GM19468 (cell line): ENCODE measurements around the gene CELA3B.
"Not testable (repeated sequence)": the region's sequence is repeated elsewhere in the genome, so short reads cannot be mapped to it uniquely, and the experiment has no call there.

Source experiments
- ATAC-seq: cut with Tn5 transposase; IDR thresholded peaks from one replicate; pipeline ENCODE4 v1.9.1; 2021; ENCODE audit warnings: mild to moderate bottlenecking, moderate library complexity, moderate number of reproducible peaks; ENCODE audit not compliant: unreplicated experiment; ENCODE audit errors: extremely low read depth

Gene CELA3B

DNA sequence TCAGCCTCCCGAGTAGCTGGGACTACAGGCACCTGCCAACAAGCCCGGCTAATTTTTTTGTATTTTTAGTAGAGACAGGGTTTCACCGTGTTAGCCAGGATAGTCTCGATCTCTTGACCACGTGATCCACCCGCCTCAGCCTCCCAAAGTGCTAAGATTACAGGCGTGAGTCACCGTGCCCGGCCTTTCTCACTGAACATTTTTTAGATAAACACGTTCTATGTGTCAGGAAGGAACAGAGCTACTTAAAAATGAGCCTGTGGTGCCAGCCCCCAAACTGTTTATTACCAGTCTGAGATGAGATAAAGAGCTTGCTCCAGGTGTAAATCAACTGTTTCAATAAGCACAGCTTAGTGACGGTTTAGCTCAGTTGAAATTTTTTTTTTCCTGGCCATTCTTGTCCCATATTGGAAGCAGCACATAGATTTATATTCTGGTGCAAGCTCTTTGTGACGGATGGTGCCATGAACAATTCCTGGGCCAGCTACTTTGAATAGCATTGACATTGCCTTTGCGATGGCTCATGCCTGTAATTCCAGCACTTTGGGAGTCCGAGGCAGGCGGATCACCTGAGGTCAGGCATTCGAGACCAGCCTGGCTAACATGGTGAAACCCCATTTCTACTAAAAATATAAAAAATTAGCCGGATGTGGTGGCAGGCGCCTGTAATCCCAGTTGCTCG, 33.7 kb upstream of the CELA3B start:
- ATAC-seq = not testable (repeated sequence)

DNA sequence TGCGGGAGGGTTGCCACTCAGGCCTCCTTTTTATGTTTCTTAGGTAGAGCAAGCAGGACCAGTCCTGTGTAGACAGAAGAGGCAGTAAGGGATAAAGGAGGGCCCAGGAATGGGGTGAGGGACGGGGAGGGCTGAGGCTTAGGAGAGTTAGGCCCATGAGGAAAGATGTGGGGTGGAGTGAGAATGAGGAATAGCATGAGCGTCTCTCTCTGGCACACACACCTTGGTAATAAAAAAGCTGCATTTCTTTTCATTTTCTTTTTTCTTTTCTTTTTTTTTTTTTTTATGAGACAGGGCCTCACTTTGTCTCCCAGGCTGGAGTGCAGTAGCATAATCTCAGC, 32.1 kb upstream of the CELA3B start:
- ATAC-seq = no peak

DNA sequence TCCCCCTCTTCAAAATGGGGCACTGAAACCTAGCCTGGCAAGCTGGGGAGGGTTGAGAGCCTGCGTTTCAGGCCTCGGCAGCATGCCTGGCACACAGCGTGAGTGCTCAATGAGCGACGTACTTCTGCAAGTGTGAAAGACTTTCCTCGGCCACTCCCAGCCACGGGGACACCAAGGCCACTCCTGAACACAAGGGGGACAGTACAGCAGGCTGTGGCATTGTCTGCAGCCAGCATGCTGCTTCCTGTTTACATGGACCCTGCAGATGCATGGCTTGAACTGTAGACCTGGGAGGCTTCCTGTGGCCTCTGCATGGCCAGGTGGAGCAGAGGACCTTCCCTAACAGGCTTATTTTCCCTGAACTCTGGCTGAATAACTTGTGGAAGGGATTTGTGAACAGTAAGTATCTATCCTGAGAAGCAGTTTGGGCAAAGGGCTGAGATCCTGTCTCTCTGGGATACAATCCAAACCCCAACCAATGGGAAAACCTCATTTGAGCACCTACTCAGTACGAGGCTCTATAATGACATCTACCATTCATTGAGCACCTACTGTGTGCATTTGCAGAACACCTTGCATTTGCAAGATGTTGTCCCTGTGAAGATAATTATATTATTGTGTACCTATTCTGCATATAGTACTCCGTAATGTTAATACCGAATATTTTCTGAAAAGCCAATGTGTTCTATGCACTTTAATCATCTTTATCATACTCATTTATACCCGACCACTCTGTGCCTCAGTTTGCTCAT, 29.8 kb upstream of the CELA3B start:
- ATAC-seq = no peak

DNA sequence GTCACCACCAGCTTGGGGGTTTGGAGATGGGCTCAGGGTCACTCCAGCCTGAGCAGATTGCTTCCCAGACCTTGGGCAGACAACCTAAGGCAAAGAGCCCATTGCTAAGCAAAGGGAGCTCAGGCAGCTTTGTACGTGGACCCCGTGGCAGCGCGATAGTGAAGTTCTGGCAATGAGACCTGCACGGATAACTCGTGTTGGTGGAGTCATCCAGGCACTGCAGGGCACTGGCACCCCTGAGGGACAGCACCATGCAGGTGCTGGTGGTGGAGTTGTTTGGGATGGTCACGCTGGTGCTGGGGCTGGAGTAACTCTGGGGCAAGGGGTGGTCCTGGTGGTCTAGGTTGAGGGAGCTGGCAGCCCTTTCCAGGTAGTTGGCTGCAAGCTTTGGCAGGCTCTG, 26.1 kb upstream of the CELA3B start:
- no peak for ATAC-seq

DNA sequence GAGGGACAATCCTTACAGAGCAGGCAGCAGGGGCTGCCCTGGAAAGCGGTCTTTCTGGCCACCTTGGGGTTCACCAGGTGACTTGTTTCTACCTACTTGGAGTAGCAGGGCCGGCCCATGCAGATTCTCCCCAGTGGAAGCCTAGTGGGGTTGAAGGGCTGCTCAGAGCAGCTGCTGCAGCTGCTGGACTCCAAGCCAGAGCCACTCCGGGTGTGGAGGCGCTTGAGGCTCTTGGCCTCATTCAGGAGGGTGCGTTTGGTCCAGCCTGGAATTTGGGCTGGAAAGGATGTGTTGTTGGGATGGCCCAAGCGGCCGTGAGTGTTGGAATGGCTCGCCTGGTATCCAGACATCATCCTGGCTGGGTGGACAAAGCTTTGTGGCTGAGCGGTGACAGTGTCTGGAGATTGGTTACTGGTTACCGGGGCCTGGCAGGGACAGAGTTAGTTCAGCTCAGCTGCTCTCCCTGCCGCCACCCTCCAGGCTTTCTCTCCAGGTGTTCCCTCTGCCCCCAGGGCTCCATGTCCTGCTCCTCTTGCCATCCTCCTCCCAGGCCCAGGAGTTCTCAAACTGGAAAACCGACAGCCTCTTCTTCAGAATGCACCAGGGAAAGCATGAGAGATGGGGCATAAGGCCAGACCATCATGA, 25.5 kb upstream of the CELA3B start:
- no peak for ATAC-seq

DNA sequence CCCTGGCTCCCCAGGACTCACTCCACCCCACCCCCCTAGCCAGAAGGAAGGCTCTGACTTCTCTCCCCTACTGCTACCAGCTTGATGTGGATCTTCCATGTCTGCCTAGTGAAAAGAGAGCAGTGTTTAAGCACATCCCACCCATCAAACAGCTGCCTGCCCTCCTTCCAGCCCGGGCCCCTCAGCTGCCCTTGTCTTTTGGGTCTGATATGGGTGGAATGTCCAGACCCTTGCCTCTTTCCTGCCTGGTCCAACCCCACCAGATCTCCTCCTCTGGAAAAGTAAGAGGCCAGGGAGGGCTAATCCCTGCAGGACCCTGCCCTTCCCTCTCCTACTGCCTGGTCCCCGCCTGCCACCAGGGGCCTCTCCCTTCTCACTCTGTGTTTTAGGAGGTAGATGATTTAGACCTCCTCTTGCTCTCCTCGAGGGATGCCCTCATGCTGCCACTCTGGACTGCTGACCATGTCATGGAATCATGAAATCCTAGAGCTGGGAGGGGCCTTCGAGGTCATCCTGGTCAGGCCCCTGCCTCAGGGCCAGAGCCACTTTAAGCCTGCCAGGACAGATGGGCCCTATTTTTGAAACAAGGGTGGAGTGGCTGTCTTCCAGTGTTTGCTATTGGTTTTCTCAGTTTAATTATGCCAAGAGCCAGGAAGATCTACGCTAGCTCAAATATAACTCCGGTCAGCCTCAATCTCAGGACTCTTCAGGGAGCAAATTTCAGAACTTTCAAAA, 23.9 kb upstream of the CELA3B start:
- no peak for ATAC-seq

DNA sequence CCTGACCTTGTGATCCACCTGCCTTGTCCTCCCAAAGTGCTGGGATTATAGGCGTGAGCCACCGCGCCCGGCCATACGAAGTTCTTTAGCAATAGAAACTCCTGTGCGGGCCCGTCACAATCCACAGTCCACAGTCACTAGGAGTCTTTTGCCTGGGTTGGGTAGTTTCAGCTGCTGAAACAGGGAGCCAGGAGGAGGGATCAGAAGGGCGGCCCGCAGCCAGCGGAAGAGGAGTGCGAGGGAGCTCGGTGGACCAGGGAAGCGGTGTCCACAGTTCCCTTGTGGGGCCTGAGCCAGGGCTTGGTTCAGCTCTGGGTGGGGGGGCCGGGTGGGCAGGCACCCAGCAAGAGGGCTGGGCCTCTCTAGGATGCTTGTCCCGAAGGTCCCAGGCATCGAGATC, 21.8 kb upstream of the CELA3B start:
- ATAC-seq = no peak

DNA sequence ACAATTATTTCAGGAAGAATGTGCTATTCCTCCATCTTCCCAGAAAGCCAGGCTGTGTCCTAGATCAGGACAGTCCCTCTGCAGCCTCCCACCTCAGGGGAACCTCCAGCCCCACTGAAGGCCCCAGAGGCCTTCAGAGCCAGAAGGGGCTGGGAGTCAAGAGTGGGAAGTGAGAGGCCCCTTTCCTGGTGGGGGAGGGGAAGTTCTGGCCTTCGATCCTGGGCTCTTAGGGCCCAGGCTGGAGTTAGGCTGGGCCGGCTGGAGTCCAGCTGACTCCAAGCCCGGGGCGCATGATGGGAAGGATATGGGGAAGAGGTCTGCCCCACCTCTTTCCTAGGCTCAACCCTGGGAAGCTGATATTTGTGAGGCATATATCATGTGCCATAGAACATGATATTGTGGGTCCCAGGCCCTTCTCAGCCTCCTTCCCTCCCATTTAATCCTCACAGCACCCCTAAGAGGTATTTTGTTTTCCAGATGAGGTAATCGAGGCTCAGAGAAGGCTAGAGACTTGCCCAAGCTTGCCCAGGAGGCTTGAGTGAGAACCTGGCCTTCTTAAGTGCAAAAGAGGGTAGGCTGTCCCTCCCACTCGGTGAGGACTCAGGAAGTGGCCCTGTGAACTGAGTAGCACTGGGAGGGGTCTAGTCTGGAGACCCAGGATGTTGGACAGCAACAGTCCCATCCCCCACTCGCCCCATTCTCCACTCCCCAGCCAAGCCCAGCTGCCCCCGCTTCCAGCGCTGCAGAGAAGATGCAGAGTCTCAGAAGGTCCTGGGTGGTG, 21.1 kb upstream of the CELA3B start:
- no peak for ATAC-seq

DNA sequence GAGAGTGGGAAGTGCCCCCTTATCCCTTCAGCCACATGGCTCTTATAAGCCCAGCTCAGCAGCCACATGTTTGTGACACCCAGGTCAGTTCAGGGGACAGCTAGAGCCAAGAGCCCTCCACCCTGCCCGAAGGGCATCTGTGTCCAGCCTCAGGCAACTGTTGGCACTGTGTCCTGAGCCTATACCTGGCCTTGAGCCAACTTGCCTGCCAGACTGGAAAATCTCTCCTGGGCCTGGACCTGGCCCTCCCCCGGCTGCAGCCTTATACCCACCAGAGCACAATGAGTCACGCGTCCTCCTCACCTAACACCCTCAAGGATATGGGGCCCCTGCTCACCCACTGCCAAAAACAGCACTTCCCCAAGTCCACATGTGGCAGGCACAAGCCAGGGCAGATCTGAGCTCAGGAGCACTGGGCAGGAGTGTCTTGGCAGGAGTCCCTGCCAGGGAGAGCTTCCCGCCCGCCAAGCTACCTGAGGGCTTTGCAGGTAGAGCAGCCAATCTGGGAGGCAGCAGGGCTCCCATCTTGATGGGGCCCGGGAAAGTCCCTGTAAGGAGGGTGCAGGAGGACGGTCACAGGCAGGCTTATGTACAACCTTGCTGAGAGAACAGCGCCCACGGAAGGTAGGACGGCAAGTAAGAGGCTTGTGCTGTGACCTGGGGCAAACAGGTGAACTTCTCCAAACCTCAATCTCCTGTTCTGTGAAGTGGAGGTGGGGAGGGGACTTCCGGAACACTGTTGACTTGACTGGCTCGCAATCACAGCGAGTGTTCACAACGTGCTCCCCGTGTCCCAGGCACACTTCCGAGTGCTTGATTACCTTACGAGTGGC, 19.9 kb upstream of the CELA3B start:
- ATAC-seq = no peak

DNA sequence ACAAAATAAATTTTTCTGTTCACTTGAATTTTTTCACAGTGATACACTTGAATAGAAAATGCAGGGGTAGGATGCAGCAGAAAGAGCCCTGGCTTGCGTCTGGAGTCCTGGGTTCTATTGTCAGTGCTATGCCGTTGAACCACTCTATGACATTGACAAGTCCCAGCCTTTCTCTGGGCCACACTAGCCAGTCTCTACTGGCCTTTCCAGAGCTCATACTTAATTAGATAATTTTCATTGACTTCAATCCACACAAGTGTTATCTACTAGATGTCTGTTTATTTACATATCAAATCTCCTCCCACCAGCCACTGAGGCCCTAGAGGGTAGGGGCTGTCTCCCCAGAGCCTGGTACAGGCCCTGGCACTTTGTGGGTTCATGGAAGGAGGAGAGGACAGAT, 15.5 kb upstream of the CELA3B start:
- ATAC-seq = no peak

DNA sequence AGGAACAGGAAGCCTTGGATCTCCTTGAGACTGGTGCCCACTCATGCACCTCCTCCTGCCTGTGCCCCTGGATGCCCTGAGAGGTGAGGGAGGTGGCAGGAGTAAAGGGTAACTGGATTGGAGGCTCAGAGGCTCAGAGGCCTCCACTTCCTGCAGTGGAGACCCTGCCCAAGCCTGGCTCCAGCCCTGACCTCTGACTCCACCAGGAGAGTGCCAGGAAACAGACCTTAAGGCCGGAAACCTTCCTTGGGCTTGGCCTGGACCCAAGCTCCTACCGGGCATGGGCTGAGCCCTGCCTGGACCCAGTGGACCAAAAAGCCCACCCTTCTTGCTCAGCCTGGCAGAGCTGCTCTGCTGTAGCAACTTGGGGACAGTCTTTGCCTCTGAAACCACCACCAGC, 15.0 kb upstream of the CELA3B start:
- no peak for ATAC-seq

DNA sequence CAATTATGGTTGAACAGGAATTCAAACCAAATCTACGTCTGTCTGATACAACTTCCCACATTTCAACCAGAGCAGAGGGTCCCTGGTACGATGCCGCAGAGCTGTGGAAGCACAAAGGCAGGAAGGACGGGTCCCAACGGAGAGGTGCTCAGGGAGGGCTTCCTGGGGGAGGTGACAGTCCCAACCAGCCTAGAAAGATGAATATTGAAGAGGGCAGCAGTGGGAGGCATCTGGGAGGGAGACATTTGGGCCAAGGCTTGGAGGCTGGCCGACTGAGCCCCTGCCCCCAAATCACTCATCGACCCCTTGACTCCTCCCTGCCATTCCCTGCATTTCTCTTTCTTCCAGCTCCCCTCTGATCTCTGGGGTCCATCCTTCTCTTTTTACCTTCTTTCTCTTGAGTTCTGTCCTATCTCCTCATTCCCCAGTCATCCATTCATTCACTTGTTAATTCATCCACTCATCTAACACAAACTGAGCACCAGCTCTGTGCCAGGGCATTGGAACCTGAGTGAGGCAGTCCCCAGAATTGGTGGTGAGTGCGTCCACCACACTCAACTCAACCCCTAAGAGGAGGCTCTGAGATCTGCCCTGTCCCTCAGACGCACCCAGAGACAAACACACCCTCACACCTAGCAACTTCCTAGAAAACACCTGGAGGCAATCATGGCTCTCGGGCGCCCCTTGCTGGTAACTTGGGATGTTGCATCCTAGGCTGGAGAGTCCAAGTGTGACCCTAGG, 13.2 kb upstream of the CELA3B start:
- ATAC-seq = no peak

DNA sequence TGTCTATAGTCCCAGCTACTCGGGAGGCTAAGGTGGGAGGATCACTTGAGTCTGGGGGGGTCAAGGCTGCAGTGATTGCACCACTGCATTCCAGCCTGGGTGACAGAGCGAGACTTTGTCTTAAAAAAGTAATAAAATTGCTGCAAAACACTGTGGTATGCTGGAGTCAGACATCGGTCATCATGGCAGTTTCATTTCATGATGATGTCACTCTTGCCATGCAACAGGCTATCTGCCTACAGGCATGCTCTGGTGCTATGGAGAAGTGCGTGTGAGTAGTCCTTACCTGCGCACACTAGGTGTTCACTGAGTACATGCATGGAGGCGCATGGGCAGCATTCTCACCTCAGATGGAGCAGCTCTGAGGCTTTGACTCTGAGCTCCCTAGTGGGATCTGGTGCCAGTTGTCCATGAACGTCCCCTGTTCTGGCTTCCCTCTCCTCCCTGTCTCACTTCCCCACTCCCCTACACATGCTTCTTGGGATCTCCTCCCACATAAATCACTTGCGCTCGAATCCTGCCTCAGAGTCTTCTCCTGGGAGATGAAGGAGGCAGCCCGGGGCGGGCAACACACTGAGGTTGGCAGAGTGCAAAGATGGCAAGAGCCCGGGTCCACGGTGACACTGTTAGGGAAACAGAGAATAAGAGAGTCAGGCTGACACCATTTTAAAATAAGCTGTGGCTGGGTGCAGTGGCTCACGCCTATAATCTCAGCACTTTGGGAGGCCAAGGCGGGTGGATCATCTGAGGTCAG, 10.4 kb upstream of the CELA3B start:
- no peak for ATAC-seq

DNA sequence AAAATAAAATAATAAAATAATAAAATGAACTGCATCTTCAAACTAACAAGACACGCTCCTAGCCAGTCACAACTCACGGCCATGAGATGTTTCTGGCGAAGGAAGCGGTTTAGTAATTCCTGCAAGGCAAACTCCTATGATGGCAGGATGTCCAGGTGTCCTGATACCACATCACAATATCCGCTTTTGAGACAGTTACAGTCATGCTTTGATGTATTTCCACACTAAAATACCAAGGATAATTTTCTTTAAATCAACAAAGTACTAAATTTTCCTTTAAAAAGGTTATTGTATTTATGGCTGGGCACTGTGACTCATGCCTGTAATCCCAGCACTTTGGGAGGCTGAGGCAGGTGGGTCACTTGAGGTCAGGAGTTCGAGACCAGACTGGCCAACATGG, 9.6 kb upstream of the CELA3B start:
- ATAC-seq = not testable (repeated sequence)

DNA sequence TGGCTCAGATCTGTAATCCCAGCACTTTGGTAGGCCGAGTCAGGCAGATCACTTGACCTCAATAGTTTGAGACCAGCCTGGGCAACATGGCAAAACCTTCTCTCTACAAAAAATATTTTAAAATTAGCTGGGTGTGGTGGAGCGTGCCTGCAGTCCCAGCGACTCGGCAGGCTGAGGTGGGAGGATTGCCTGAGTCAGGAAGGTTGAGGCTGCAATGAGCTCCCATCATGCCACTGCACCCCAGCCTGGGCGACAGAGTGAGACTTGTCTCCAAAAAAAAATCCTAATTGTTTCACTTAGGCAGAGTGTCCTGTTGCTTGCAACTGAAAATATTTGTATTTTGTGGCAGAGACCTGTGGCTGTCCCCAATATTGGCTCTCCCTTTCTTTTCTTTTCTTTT, 7.8 kb upstream of the CELA3B start:
- ATAC-seq = not testable (repeated sequence)

DNA sequence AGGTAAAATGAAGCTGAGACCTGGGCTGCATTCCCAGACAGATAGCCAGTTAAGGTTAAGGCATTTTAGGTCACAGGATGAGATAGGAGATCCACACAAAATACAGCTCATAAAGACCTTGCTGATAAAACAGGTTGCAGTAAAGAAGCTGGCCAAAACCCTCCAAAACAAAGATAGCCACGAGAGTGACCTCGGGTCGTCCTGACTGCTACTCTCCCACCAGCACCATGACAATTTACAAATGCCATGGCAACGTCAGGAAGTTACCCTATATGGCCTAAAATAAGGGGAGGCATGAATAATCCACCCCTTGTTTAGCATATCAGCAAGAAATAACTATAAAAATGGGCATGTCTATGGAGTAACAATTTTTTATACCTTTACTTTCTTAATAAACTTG, 6.3 kb upstream of the CELA3B start:
- not testable (repeated sequence) for ATAC-seq

DNA sequence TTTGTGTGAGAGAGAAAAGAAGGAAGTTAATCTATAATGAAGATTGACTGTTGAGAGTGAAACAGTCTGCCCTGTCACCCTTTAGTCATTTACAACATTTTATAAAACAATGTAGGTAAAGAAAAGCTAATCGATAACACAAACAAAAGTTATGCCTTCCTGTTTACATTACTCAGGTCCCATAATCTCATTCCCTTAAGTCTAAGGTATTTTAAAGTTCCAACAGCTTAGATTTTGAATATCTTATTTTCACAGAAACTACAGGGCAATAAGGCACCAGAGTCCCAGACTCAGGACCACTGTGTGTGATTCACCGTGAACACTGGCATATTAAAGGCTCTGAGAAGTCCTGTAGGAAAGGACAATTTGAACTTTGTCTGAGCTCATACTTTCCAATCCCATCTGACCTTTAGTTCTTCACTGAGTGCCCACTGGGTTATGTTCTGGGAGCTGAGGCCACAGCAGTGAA, 3.8 kb upstream of the CELA3B start:
- ATAC-seq = not testable (repeated sequence)

DNA sequence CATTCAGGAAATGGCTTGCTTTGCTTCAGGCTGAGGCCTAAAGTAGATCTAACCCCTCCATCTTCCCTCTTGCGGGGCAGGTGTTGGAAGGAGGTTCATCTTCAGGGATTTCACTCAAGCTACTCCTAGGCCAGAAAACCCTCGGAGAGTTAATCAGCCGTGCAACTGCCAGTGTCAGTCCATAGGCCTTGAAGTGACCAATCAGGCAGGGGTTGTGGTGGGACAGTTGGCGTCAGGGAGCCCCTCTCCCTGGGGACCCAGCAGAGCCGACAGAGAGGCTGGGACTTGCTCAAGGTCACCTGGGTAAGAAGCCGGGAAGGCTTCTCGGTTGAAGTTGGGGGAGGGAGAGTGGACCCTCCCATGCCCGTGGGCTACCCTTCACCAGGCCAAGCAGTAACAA, 2.9 kb upstream of the CELA3B start:
- not testable (repeated sequence) for ATAC-seq
